Measurements from ENCODE around the gene ZNF316.

ZNF316 gene

GRCh38 chr7:6590645-6591110, 46.4 kb upstream of the ZNF316 start:
- Histone ChIP-seq H3K36me3 (ENCODE audit: insufficient read depth) (peaks cover 5% of the 10 kb centered on the region; the same call in 1 of the 2 replicates), H3K27ac (peak overlapping the region; percentile 42; the same call in 1 of the 2 replicates), H3K4me1 (ENCODE audit: low read depth, poor library complexity, severe bottlenecking) (peaks cover 14% of the 10 kb centered on the region), H4K20me1 (ENCODE audit: insufficient read depth) (no peaks in the 10 kb centered on the region), H3K27me3 (ENCODE audit: insufficient read depth, low read depth) (no peaks in the 10 kb centered on the region), H3K9ac (peak overlapping the region; percentile 35; the same call in 1 of the 2 replicates), H3K4me3 (IDR thresholded peaks at IDR 0.05; ENCODE audit: insufficient read depth, low read depth, low read length) (no peak overlapping the region), H2AFZ (ENCODE audit: low read depth) (peak overlapping the region; percentile 93), H3K79me2 (ENCODE audit: insufficient read depth, low read depth) (peaks cover 16% of the 10 kb centered on the region), H3K4me2 (peak overlapping the region; percentile 68)
- TF ChIP-seq CTCF (conservative IDR thresholded peaks at IDR 0.05; ENCODE audit: low read depth, low read length): no peak

DNA sequence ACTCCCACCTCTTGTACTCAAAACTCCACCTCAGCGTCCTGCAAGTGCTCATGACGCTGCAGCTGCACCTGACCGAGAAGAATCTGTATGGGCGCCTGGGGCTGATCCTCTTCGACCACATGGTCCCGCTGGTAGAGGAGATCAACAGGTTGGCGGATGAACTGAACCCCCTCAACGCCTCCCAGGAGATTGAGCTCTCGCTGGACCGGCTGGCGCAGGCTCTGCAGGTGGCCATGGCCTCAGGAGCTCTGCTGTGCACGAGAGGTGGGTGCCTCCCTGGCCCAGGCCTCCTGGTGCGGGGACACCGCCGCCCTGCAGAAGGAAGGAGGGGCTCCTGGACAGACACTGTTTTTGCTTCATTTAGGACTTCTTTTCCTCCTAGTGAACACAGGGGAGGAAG, 37.0 kb upstream of the ZNF316 start:
- no peaks in the 10 kb centered on the region for H4K20me1 ChIP-seq (ENCODE audit: insufficient read depth)
- no peak overlapping the region for H3K4me3 ChIP-seq (IDR thresholded peaks at IDR 0.05; ENCODE audit: insufficient read depth, low read depth, low read length)
- peaks cover 4% of the 10 kb centered on the region; the same call in 1 of the 2 replicates for H3K36me3 ChIP-seq (ENCODE audit: insufficient read depth)
- H3K27me3 ChIP-seq (ENCODE audit: insufficient read depth, low read depth): no peaks in the 10 kb centered on the region
- TF ChIP-seq CTCF (conservative IDR thresholded peaks at IDR 0.05; ENCODE audit: low read depth, low read length): no peak
- no peak overlapping the region for H3K4me2 ChIP-seq
- no peak overlapping the region for H3K9ac ChIP-seq
- H3K27ac ChIP-seq: no peak overlapping the region
- no peaks in the 10 kb centered on the region for H3K4me1 ChIP-seq (ENCODE audit: low read depth, poor library complexity, severe bottlenecking)
- no peaks in the 10 kb centered on the region for H3K79me2 ChIP-seq (ENCODE audit: insufficient read depth, low read depth)
- no peak overlapping the region for H2AFZ ChIP-seq (ENCODE audit: low read depth)

DNA sequence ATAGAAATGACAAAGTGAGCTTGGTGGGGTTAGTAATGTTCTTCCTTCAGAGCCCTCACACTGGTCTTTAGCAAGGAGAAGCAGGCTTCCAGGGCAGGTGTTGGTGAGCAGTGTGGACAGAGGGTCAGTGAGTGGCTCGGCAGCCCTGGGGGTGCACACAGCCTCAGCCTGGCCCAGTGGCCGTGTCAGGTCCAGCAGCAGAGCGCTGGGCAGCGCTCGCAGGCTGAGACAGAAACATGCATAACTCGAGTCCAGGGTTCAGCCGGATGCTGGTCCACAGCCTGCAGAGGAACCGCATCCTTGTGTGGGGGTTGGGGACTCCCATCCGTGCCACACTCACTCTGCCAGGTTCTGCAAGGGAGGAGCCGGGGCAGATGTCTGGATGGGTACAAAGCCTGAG, 32.7 kb upstream of the ZNF316 start:
- no peak for TF ChIP-seq CTCF (conservative IDR thresholded peaks at IDR 0.05; ENCODE audit: low read depth, low read length)
- no peak overlapping the region for H3K9ac ChIP-seq
- H3K36me3 ChIP-seq (ENCODE audit: insufficient read depth): no peaks in the 10 kb centered on the region
- no peaks in the 10 kb centered on the region for H4K20me1 ChIP-seq (ENCODE audit: insufficient read depth)
- H3K4me2 ChIP-seq: no peak overlapping the region
- no peaks in the 10 kb centered on the region for H3K27me3 ChIP-seq (ENCODE audit: insufficient read depth, low read depth)
- no peaks in the 10 kb centered on the region for H3K79me2 ChIP-seq (ENCODE audit: insufficient read depth, low read depth)
- no peak overlapping the region for H3K27ac ChIP-seq
- no peak overlapping the region for H2AFZ ChIP-seq (ENCODE audit: low read depth)
- H3K4me1 ChIP-seq (ENCODE audit: low read depth, poor library complexity, severe bottlenecking): no peaks in the 10 kb centered on the region
- H3K4me3 ChIP-seq (IDR thresholded peaks at IDR 0.05; ENCODE audit: insufficient read depth, low read depth, low read length): no peak overlapping the region

DNA sequence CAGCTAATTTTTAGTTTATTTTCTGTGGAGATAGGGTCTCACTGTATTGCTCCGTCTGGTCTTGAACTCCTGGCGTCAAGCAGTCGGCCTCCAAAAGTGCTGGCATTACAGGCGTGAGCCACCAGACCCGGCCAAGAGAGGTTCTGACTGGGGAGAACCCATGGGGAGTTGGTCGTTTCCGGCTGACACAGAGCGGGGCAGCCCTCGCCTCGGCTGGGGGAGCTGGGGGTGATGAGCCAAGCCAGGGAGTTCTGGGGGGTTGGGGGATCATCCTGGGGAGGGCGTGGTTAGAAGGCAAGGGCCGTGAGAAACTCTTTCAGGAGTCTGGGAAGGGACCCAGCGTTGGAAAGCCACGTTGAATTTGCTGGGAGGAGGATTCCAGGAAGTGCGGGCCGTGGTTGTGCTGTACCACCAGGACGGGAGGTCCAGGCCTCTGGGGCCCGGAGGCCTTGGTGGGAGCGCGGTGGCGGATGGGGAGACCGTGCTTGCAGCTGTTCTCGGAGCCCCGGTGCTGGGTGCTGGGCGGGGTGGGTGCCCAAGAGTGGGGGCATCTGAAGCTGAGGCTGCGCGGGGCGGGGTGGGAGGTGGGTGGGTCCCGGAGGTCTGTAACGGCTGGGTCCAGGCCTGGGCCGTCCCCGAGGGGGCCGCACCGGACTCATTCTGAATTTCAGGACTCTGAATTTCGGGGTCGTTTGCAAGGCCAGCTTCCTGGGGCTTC, 30.1 kb upstream of the ZNF316 start:
- Histone ChIP-seq H3K36me3 (ENCODE audit: insufficient read depth) (no peaks in the 10 kb centered on the region), H3K9ac (no peak overlapping the region), H2AFZ (ENCODE audit: low read depth) (no peak overlapping the region), H3K4me3 (IDR thresholded peaks at IDR 0.05; ENCODE audit: insufficient read depth, low read depth, low read length) (no peak overlapping the region), H3K4me1 (ENCODE audit: low read depth, poor library complexity, severe bottlenecking) (no peaks in the 10 kb centered on the region), H3K4me2 (no peak overlapping the region), H4K20me1 (ENCODE audit: insufficient read depth) (no peaks in the 10 kb centered on the region), H3K79me2 (ENCODE audit: insufficient read depth, low read depth) (no peaks in the 10 kb centered on the region), H3K27me3 (ENCODE audit: insufficient read depth, low read depth) (no peaks in the 10 kb centered on the region), H3K27ac (no peak overlapping the region)
- no peak for TF ChIP-seq CTCF (conservative IDR thresholded peaks at IDR 0.05; ENCODE audit: low read depth, low read length)
